ENCODE measurements around the gene ERVK3-1.

GRCh38 chr19:58364146-58364545, 59.0 kb downstream of the ERVK3-1 start:
- TF ChIP-seq POLR2A (IDR thresholded peaks at IDR 0.05; ENCODE audit: low read length) (no peak), GATA1 (IDR thresholded peaks at IDR 0.05; ENCODE audit: low read depth, low read length) (no peak)
